ENCODE measurements around the gene UVSSA. TPM values are rescaled to one million over a fixed set of nuclear protein-coding genes. Genes with fewer than 3 reads are reported as not detected.
"Not testable (repeated sequence)": the region's sequence is repeated elsewhere in the genome, so short reads cannot be mapped to it uniquely, and the experiment has no call there.

Gene UVSSA
- total RNA-seq, 1 donor from 2014 or later: 33.9 TPM

DNA sequence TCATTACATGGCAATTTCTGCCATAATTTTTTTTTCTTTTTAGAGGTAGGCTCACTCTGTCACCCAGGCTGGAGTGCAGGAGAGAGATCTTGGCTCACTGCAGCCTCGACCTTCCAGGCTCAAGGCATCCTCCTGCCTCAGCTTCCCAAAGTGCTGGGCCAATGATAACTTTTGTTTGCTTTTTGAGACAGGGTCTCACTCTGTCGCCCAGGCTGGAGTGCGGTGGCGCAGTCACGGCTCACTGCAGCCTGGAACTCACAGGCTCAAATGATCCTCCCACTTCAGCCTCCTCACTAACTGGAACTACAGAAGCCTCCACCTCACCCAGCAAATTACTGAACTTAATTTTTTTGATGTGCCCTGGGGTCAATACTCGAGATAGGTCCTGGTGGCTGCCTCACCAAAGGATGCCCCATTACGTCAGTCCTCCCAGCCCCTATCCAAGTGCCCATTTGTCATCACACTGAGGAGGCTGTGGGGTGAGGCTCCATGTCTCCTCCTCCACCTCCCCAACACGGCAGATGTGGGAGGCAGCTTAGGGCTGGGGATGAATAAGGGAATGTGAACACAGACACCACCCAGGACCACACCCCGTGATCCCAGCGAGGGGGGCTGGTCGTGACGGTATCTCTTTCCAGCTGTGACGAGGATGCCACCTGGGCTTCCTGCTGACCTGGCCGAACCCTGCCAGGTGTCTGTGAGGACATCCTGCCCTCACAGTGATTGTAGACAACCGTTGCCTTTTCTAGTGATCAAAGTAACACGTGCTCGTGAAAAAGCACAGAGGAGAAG is 71.7 kb downstream of the UVSSA start:
- TF ChIP-seq, protein P1, sequence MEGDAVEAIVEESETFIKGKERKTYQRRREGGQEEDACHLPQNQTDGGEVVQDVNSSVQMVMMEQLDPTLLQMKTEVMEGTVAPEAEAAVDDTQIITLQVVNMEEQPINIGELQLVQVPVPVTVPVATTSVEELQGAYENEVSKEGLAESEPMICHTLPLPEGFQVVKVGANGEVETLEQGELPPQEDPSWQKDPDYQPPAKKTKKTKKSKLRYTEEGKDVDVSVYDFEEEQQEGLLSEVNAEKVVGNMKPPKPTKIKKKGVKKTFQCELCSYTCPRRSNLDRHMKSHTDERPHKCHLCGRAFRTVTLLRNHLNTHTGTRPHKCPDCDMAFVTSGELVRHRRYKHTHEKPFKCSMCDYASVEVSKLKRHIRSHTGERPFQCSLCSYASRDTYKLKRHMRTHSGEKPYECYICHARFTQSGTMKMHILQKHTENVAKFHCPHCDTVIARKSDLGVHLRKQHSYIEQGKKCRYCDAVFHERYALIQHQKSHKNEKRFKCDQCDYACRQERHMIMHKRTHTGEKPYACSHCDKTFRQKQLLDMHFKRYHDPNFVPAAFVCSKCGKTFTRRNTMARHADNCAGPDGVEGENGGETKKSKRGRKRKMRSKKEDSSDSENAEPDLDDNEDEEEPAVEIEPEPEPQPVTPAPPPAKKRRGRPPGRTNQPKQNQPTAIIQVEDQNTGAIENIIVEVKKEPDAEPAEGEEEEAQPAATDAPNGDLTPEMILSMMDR (IDR thresholded peaks at IDR 0.05; ENCODE audit: partially characterized antibody, unreplicated experiment): no peak
- no peak overlapping the region for H3K27ac Mint-ChIP-seq (ENCODE audit: unreplicated experiment)
- H3K9me3 Mint-ChIP-seq (ENCODE audit: unreplicated experiment): peaks cover 9% of the 10 kb centered on the region
- DNase-seq: no peak
- H3K36me3 Mint-ChIP-seq (ENCODE audit: unreplicated experiment): no peaks in the 10 kb centered on the region
- no peak overlapping the region for H3K4me3 Mint-ChIP-seq (ENCODE audit: unreplicated experiment)
- H3K27me3 Mint-ChIP-seq (ENCODE audit: unreplicated experiment): peaks cover 10% of the 10 kb centered on the region
- peaks cover 7% of the 10 kb centered on the region for H3K4me1 Mint-ChIP-seq (ENCODE audit: low read depth, unreplicated experiment)

DNA sequence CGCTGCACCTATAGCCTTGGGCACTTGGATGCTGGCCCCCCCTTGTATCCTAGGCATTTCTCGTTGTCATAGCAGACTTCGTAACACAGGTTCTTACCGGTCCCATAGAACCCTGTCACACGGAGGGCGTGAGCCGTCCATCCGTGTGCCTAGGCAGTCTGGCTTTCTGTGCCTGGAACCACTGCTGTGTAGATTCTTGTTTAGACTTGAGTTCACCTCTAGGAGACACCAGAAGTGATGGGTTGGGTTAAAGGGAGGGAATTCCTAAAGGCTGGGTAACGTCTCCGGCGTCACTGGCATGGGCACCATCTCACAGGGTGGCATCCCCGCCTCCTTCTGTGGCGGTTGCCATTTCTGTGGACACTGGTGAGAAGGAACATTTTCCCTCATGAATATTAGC is 72.7 kb downstream of the UVSSA start:
- Mint-ChIP-seq H3K4me1 (ENCODE audit: low read depth, unreplicated experiment) (peaks cover 7% of the 10 kb centered on the region), H3K36me3 (ENCODE audit: unreplicated experiment) (no peaks in the 10 kb centered on the region), H3K9me3 (ENCODE audit: unreplicated experiment) (peaks cover 8% of the 10 kb centered on the region), H3K27ac (ENCODE audit: unreplicated experiment) (no peak overlapping the region), H3K27me3 (ENCODE audit: unreplicated experiment) (peaks cover 9% of the 10 kb centered on the region), H3K4me3 (ENCODE audit: unreplicated experiment) (no peak overlapping the region)
- no peak for DNase-seq
- TF ChIP-seq, protein P1 (IDR thresholded peaks at IDR 0.05; ENCODE audit: partially characterized antibody, unreplicated experiment): no peak

DNA sequence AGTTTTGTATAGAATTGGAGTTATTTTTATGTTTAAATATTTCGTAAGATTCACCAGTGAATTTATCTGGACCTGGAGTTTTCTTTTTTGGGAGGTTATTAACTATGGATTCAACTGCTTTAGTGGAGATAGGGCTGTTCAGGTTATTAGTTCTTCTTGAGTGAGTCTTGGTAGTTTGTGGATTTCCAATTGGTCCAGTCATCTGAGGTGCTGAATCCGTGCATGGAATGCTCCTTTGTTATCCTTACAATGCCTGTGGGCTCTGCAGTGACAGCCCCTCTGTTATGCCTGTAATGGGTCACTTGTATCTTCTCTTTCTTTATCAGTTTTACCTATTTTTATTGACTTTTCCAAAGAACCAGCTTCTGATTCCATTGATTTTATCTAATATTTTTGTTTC is 74.6 kb downstream of the UVSSA start:
- Mint-ChIP-seq H3K36me3 (ENCODE audit: unreplicated experiment) (no peaks in the 10 kb centered on the region), H3K27ac (ENCODE audit: unreplicated experiment) (no peak overlapping the region), H3K27me3 (ENCODE audit: unreplicated experiment) (peaks cover 2% of the 10 kb centered on the region), H3K9me3 (ENCODE audit: unreplicated experiment) (peaks cover 2% of the 10 kb centered on the region), H3K4me1 (ENCODE audit: low read depth, unreplicated experiment) (peaks cover under 1% of the 10 kb centered on the region), H3K4me3 (ENCODE audit: unreplicated experiment) (no peak overlapping the region)
- TF ChIP-seq, protein P1 (IDR thresholded peaks at IDR 0.05; ENCODE audit: partially characterized antibody, unreplicated experiment): no peak
- no peak for DNase-seq

DNA sequence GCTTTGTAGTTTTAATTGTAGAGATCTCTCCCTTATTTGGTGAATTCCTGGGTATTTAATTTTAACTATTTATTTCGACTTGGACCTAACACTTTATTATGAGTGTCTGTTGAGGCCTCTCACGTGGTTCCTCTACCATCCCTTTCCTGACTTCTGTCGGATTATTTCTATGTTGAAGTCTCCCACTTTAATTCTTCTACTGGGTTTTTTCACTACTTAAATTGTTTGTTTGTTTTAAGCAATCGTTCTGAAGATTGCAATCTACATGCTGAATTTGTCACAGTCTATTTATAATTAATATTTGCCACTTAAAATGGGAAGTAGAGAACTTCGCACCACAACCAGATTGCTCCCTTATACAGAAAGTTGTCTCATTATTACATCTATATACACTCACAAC is 80.0 kb downstream of the UVSSA start:
- TF ChIP-seq, protein P1 (IDR thresholded peaks at IDR 0.05; ENCODE audit: partially characterized antibody, unreplicated experiment): no peak
- Mint-ChIP-seq H3K27ac (ENCODE audit: unreplicated experiment) (no peak overlapping the region), H3K27me3 (ENCODE audit: unreplicated experiment) (no peaks in the 10 kb centered on the region), H3K4me1 (ENCODE audit: low read depth, unreplicated experiment) (no peaks in the 10 kb centered on the region), H3K36me3 (ENCODE audit: unreplicated experiment) (no peaks in the 10 kb centered on the region), H3K4me3 (ENCODE audit: unreplicated experiment) (no peak overlapping the region), H3K9me3 (ENCODE audit: unreplicated experiment) (no peaks in the 10 kb centered on the region)
- no peak for DNase-seq

DNA sequence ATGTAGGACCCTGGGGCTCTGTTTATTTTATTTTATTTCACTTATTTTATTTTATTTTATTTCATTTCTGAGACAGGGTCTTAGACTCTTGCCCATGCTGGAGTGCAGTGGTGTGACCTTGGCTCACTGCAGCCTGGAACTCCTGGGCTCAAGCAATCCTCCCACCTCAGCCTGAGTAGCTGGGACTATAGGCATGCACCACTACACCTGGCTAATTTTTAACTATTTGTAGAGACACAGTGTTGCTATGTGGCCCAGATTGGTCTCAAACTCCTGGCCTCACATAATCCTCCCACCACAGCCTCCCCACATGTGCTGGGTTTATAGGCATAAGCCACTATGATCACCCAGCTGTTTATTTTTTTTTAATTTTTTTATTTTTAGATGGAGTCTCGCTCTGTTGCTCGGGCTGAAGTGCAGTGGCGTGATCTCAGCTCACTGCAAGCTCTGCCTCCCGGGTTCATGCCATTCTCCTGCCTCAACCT is 96.7 kb downstream of the UVSSA start:
- not testable (repeated sequence) for H3K27me3 Mint-ChIP-seq (ENCODE audit: unreplicated experiment); H3K9me3 Mint-ChIP-seq (ENCODE audit: unreplicated experiment); H3K4me1 Mint-ChIP-seq (ENCODE audit: low read depth, unreplicated experiment); DNase-seq; H3K27ac Mint-ChIP-seq (ENCODE audit: unreplicated experiment); H3K36me3 Mint-ChIP-seq (ENCODE audit: unreplicated experiment); H3K4me3 Mint-ChIP-seq (ENCODE audit: unreplicated experiment)

Other genes with a start within 250 kb of the UVSSA start
- gene RNF212, start 233.6 kb upstream of the UVSSA start, total RNA-seq (ENCODE audit: unreplicated experiment): 11.1 TPM
- 769 TPM for gene SPON2, start 174.6 kb upstream of the UVSSA start, total RNA-seq (ENCODE audit: unreplicated experiment)
- gene CTBP1, start 98.1 kb upstream of the UVSSA start, total RNA-seq (ENCODE audit: unreplicated experiment): 302 TPM
- gene MAEA, start 57.3 kb upstream of the UVSSA start, total RNA-seq (ENCODE audit: unreplicated experiment): 77.2 TPM
- gene NKX1-1, start 59.2 kb downstream of the UVSSA start, total RNA-seq (ENCODE audit: unreplicated experiment): not detected

Measured in glutamatergic neuron (in vitro differentiated cells).